H1 (cell line): Measurements from ENCODE around the gene TSPAN4. TPM values are rescaled to one million over a fixed set of nuclear protein-coding genes. Genes with fewer than 3 reads are reported as not detected.

ENCODE experiments used
- CTCF ChIA-PET: fragments of 300-600 bp; sonication (Branson Sonifier 250); formaldehyde crosslinking; loops from one replicate; lab custom pipeline; 2021; ENCODE audit not compliant: partially characterized antibody; lab: Charles Lee
- POLR2A ChIA-PET: fragments of 300-600 bp; sonication (Branson Sonifier 250); formaldehyde crosslinking; loops from one replicate; lab custom pipeline; 2021; ENCODE audit warnings: inconsistent platforms; ENCODE audit not compliant: partially characterized antibody; lab: Charles Lee
- DNase-seq, 2 experiments: peaks; one replicate each; pipeline versions ENCODE4 v3.0.0 to v3.0.0-alpha.2; 2010 to 2022; ENCODE audit warnings: low spot score in 2 of 2, low read depth in 1 of 2, mixed read lengths in 1 of 2
- FAIRE-seq: peaks from 2 replicates; lab custom pipeline; 2011; peaks lifted over from hg19 to GRCh38; lab: Jason Lieb, UNC
- H2AFZ ChIP-seq: 2 replicates; pipeline ENCODE4 v1.8.1; 2012; ENCODE audit warnings: low read length, inconsistent platforms
- H2AK5ac ChIP-seq: 2 replicates; pipeline ENCODE4 v1.6.1; 2013; ENCODE audit warnings: low read depth, low read length
- H2BK120ac ChIP-seq: replicated peaks from 2 replicates; pipeline ENCODE3; 2013; ENCODE audit warnings: low read depth, low read length, inconsistent platforms
- H2BK12ac ChIP-seq: 2 replicates; pipeline ENCODE4 v1.6.1; 2013; ENCODE audit warnings: low read depth, low read length
- H2BK15ac ChIP-seq: 2 replicates; pipeline ENCODE4 v1.6.1; 2013; ENCODE audit warnings: low read length
- H2BK20ac ChIP-seq: 2 replicates; pipeline ENCODE4 v1.6.1; 2013; ENCODE audit warnings: low read length
- H2BK5ac ChIP-seq: 2 replicates; pipeline ENCODE4 v1.6.1; 2013; ENCODE audit warnings: low read depth, low read length
- H3K14ac ChIP-seq: 2 replicates; pipeline ENCODE4 v1.6.1; 2013; ENCODE audit warnings: inconsistent platforms; ENCODE audit not compliant: insufficient read length
- H3K18ac ChIP-seq: 2 replicates; pipeline ENCODE4 v1.6.1; 2013; ENCODE audit warnings: low read length; ENCODE audit errors: extremely low read depth
- H3K23ac ChIP-seq: 2 replicates; pipeline ENCODE4 v1.6.1; 2013; ENCODE audit warnings: inconsistent platforms; ENCODE audit not compliant: insufficient read length
- H3K23me2 ChIP-seq: 2 replicates; pipeline ENCODE4 v1.6.1; 2013; ENCODE audit warnings: low read depth, low read length
- H3K27ac ChIP-seq: 2 replicates; pipeline ENCODE4 v1.6.1; 2011; ENCODE audit warnings: low read depth, low read length, inconsistent platforms
- H3K27me3 ChIP-seq, 4 experiments: replicated peaks in 1 of 4; 1 replicate in 1 of 4; 2 replicates in 3 of 4; pipeline versions ENCODE4 v1.6.1 to v1.8.1; 2011 to 2013; ENCODE audit warnings: low read length in 3 of 4, mild to moderate bottlenecking in 3 of 4, inconsistent platforms in 2 of 4, mixed read lengths in 2 of 4, moderate library complexity in 1 of 4; ENCODE audit not compliant: control insufficient read depth in 3 of 4, insufficient read depth in 3 of 4; ENCODE audit errors: extremely low read depth in 1 of 4
- H3K36me3 ChIP-seq, 4 experiments: 2 replicates each; pipeline versions ENCODE4 v1.6.1 to v1.8.1; 2011 to 2013; ENCODE audit warnings: mild to moderate bottlenecking in 4 of 4, low read length in 3 of 4, moderate library complexity in 2 of 4, control low read depth in 1 of 4, inconsistent platforms in 1 of 4; ENCODE audit not compliant: insufficient read depth in 4 of 4, control insufficient read depth in 2 of 4
- H3K4ac ChIP-seq: replicated peaks from 2 replicates; pipeline ENCODE3; 2013; ENCODE audit warnings: low read length, low read depth, mixed read lengths, inconsistent platforms; ENCODE audit not compliant: insufficient read length
- H3K4me1 ChIP-seq, 4 experiments: replicated peaks in 1 of 4; 1 replicate in 1 of 4; 2 replicates in 3 of 4; pipeline versions ENCODE4 v1.6.1 to v1.8.1; 2011 to 2013; ENCODE audit warnings: low read length in 3 of 4, inconsistent platforms in 2 of 4, mixed read lengths in 1 of 4; ENCODE audit not compliant: insufficient read depth in 4 of 4, control insufficient read depth in 3 of 4
- H3K4me2 ChIP-seq, 2 experiments: 2 replicates each; pipeline versions ENCODE4 v1.6.1 to v1.8.1; 2011 to 2013; ENCODE audit warnings: low read depth in 2 of 2, low read length in 2 of 2, control low read depth in 1 of 2, inconsistent platforms in 1 of 2, mild to moderate bottlenecking in 1 of 2; ENCODE audit not compliant: insufficient read depth in 1 of 2
- H3K4me3 ChIP-seq, 4 experiments: fragments of 200-600, 300-600 bp in 1 of 4; sonication (generic), shearing (Covaris generic), sonication (Bioruptor Twin) in 1 of 4; 2 replicates each; pipeline versions ENCODE4 v1.5.1 to v1.8.1; 2011 to 2016; ENCODE audit warnings: low read length in 4 of 4, low read depth in 3 of 4, control low read depth in 2 of 4, inconsistent platforms in 2 of 4, mild to moderate bottlenecking in 2 of 4, mixed read lengths in 1 of 4, moderate library complexity in 1 of 4; ENCODE audit not compliant: insufficient read depth in 2 of 4; ENCODE audit errors: extremely low read depth in 1 of 4
- H3K56ac ChIP-seq: replicated peaks from 2 replicates; pipeline ENCODE3; 2013; ENCODE audit warnings: low read depth, mild to moderate bottlenecking, mixed read lengths, low read length, inconsistent platforms; ENCODE audit not compliant: insufficient read length
- H3K79me1 ChIP-seq: 2 replicates; pipeline ENCODE4 v1.6.1; 2013; ENCODE audit warnings: low read depth, low read length, control low read depth
- H3K79me2 ChIP-seq, 2 experiments: 2 replicates each; pipeline versions ENCODE4 v1.6.1 to v1.8.1; 2012 to 2013; ENCODE audit warnings: low read length in 2 of 2, mild to moderate bottlenecking in 2 of 2, inconsistent platforms in 1 of 2; ENCODE audit not compliant: insufficient read depth in 2 of 2, control insufficient read depth in 1 of 2
- H3K9ac ChIP-seq, 4 experiments: replicated peaks in 1 of 4; 1 replicate in 1 of 4; 2 replicates in 3 of 4; pipeline versions ENCODE4 v1.6.1 to v1.8.1; 2011 to 2013; ENCODE audit warnings: low read depth in 3 of 4, low read length in 3 of 4, control low read depth in 2 of 4, mild to moderate bottlenecking in 2 of 4, moderate library complexity in 2 of 4, inconsistent platforms in 1 of 4; ENCODE audit errors: extremely low read depth in 1 of 4
- H3K9me3 ChIP-seq, 2 experiments: 2 replicates each; pipeline versions ENCODE4 v1.6.1 to v1.8.1; 2012 to 2013; ENCODE audit warnings: mild to moderate bottlenecking in 2 of 2, moderate library complexity in 2 of 2, control low read depth in 1 of 2, inconsistent platforms in 1 of 2, low read depth in 1 of 2, low read length in 1 of 2, mixed read lengths in 1 of 2; ENCODE audit not compliant: insufficient read depth in 2 of 2
- H4K20me1 ChIP-seq, 2 experiments: replicated peaks in 1 of 2; 2 replicates each; pipeline versions ENCODE3 to v1.8.1; 2011 to 2013; ENCODE audit warnings: inconsistent platforms in 2 of 2, low read length in 2 of 2, mild to moderate bottlenecking in 1 of 2; ENCODE audit not compliant: insufficient read depth in 2 of 2, control insufficient read depth in 1 of 2
- H4K5ac ChIP-seq: 2 replicates; pipeline ENCODE4 v1.6.1; 2013; ENCODE audit warnings: low read length, low read depth, mixed read lengths, inconsistent platforms; ENCODE audit not compliant: insufficient read length
- H4K8ac ChIP-seq: 2 replicates; pipeline ENCODE4 v1.8.0; 2013; ENCODE audit warnings: mild to moderate bottlenecking, moderate library complexity, low read length, inconsistent platforms; ENCODE audit not compliant: insufficient read depth; ENCODE audit errors: extremely low read depth
- H4K91ac ChIP-seq: replicated peaks from 2 replicates; pipeline ENCODE3; 2013; ENCODE audit warnings: low read length, mixed read lengths, inconsistent platforms; ENCODE audit not compliant: insufficient read length
- CHD1 ChIP-seq: IDR thresholded peaks from 2 replicates; pipeline ENCODE4 v1.6.1; 2012; ENCODE audit warnings: low read depth, low read length, improper control_type of control experiment
- EGR1 ChIP-seq: IDR thresholded peaks from 2 replicates; pipeline ENCODE4 v1.6.1; 2011; ENCODE audit warnings: low read depth, low read length, borderline replicate concordance
- GABPA ChIP-seq: IDR thresholded peaks from 2 replicates; pipeline ENCODE4 v1.6.1; 2011; ENCODE audit warnings: mild to moderate bottlenecking, low read length, moderate library complexity, borderline replicate concordance; ENCODE audit not compliant: insufficient read depth
- JUN ChIP-seq: IDR thresholded peaks from 2 replicates; pipeline ENCODE4 v1.6.1; 2011; ENCODE audit warnings: low read depth, mild to moderate bottlenecking, improper control_type of control experiment, low read length
- NANOG ChIP-seq: IDR thresholded peaks from 2 replicates; pipeline ENCODE4 v1.6.1; 2011; ENCODE audit warnings: low read length, low read depth, mild to moderate bottlenecking, inconsistent platforms; ENCODE audit not compliant: insufficient read depth, poor library complexity, severe bottlenecking
- PHF8 ChIP-seq: fragments of 200-600 bp; sonication (generic); conservative IDR thresholded peaks from 2 replicates; pipeline ENCODE4 v1.7.1; 2012; ENCODE audit warnings: low read depth, mild to moderate bottlenecking, inconsistent platforms, low read length, moderate library complexity
- POU5F1 ChIP-seq: IDR thresholded peaks from 2 replicates; pipeline ENCODE4 v1.6.1; 2011; ENCODE audit warnings: low read depth, mild to moderate bottlenecking, low read length, moderate library complexity
- RAD21 ChIP-seq, 2 experiments: IDR thresholded peaks in 1 of 2; conservative IDR thresholded peaks in 1 of 2; 2 replicates each; pipeline ENCODE4 v1.6.1; 2011; ENCODE audit warnings: low read depth in 2 of 2, low read length in 2 of 2, improper control_type of control experiment in 1 of 2, inconsistent platforms in 1 of 2, mild to moderate bottlenecking in 1 of 2, moderate library complexity in 1 of 2
- RNF2 ChIP-seq: fragments of 200-900, 300-1000 bp; sonication (generic); IDR thresholded peaks from 2 replicates; pipeline ENCODE4 v1.7.1; 2016; ENCODE audit warnings: borderline replicate concordance, low read depth, mild to moderate bottlenecking, antibody characterized with exemption, low read length; ENCODE audit not compliant: poor library complexity, severe bottlenecking; ENCODE audit errors: missing control alignments
- SIN3A ChIP-seq, 2 experiments: IDR thresholded peaks in 1 of 2; conservative IDR thresholded peaks in 1 of 2; 2 replicates each; pipeline ENCODE4 v1.6.1; 2011 to 2012; ENCODE audit warnings: low read length in 2 of 2, improper control_type of control experiment in 1 of 2, low read depth in 1 of 2, mild to moderate bottlenecking in 1 of 2
- SIRT6 ChIP-seq: IDR thresholded peaks from one replicate; pipeline ENCODE4 v1.7.1; 2012; ENCODE audit warnings: low read length, inconsistent platforms
- SP1 ChIP-seq: IDR thresholded peaks from 2 replicates; pipeline ENCODE4 v1.6.1; 2011; ENCODE audit warnings: low read depth, low read length
- TEAD4 ChIP-seq: IDR thresholded peaks from 2 replicates; pipeline ENCODE4 v1.6.1; 2012; ENCODE audit warnings: low read depth, low read length, inconsistent platforms, mixed read lengths
- whole genome bisulfite sequencing, 2 experiments: shearing (Covaris generic) in 1 of 2; methylation state at CpG; one replicate each; pipeline versions ENCODE4 v1.1.6 to v1.1.7; 2013 to 2015; ENCODE audit warnings: low lambda C conversion rate in 2 of 2, mixed read lengths in 2 of 2, inconsistent platforms in 1 of 2, low coverage in 1 of 2, missing lambda C conversion rate in 1 of 2; ENCODE audit not compliant: insufficient replicate concordance in 2 of 2, insufficient coverage in 1 of 2, insufficient read length in 1 of 2; ENCODE audit errors: extremely low coverage in 1 of 2, missing lambda C conversion rate in 1 of 2; 5-methylcytosine and 5-hydroxymethylcytosine counted together
- polyA plus RNA-seq, 7 experiments: library from polyadenylated mRNA; depleted of rRNA in 3 of 7; stranded (reverse) in 5 of 7; unstranded in 2 of 7; fragments of >200 nt in 5 of 7; fragments of 200-250 nt in 2 of 7; gene quantifications; 1 replicate in 5 of 7; 2 replicates in 1 of 7; 4 replicates in 1 of 7; pipeline versions ENCODE4 v1.2.1 to v1.2.3, GENCODE V29; 2011 to 2013; ENCODE audit warnings: missing spikeins in 2 of 7, mixed read lengths in 2 of 7
- total RNA-seq: library from RNA; stranded (reverse); fragmentation: NEBNext Ultra II Directional; extraction: Animal tissue kit (Norgen Biotek cat#: 25700); gene quantifications from 2 replicates; pipeline ENCODE4 v1.2.1, GENCODE V29; 2021

TSPAN4 gene
- total and polyA plus RNA-seq, 2 of the 8 experiments (the other 6 are each of a cell fraction or from before 2014, with no cell fraction given): 74.1 to 145 TPM

GRCh38 chr11:907668-908067 lies 65.0 kb downstream of the TSPAN4 start:
- CTCF ChIA-PET: interaction anchor here (0.6 to 2.6 kb wide), 4 partner anchors 10 to 34 kb away, joined by 4 to 9 read pairs (median 4); no protein-coding TSS in a partner anchor
- no peaks in the 10 kb centered on the region for H3K27me3 ChIP-seq
- TF ChIP-seq NANOG (no peak), RNF2 (no peak), SIRT6 (no peak), TEAD4 (no peak), POU5F1 (no peak), GABPA (no peak), JUN (no peak), EGR1 (no peak), CHD1 (no peak), PHF8 (no peak), RAD21 (IDR thresholded peaks at IDR 0.05 in 1 of 2, conservative IDR thresholded peaks at IDR 0.05 in 1 of 2; ENCODE audit: low read depth in 2 of 2, low read length in 2 of 2) (no peak), SP1 (no peak), SIN3A (conservative IDR thresholded peaks at IDR 0.05 in 1 of 2, IDR thresholded peaks at IDR 0.05 in 1 of 2; ENCODE audit: low read depth in 1 of 2, low read length in 2 of 2) (no peak)

More at GRCh38 chr11:907668-908067, 65.0 kb downstream of the TSPAN4 start:
- Histone ChIP-seq H4K91ac (no peak overlapping the region), H3K23ac (no peak overlapping the region), H2BK20ac (no peak overlapping the region), H2AK5ac (no peak overlapping the region), H3K56ac (no peak overlapping the region), H3K18ac (no peak overlapping the region), H2BK5ac (no peak overlapping the region), H4K8ac (no peak overlapping the region), H3K9me3 (no peaks in the 10 kb centered on the region), H4K5ac (no peak overlapping the region), H3K4me3 (no peak overlapping the region), H2BK12ac (no peak overlapping the region), H3K4me1 (peaks cover 0 to 14% (median 6%) of the 10 kb centered on the region in 4 experiments; a peak in 6 of 7 replicates), H3K4me2 (no peak overlapping the region), H3K79me1 (peaks cover 22% of the 10 kb centered on the region), H3K9ac (no peak overlapping the region), H2BK15ac (no peak overlapping the region), H3K36me3 (peaks cover 12 to 22% (median 15%) of the 10 kb centered on the region in 4 experiments; a peak in 6 of 8 replicates), H3K4ac (no peak overlapping the region), H2AFZ (no peak overlapping the region), H3K14ac (no peak overlapping the region), H3K79me2 (peaks cover 0 to 36% of the 10 kb centered on the region in 2 experiments; a peak in 3 of 4 replicates), H4K20me1 (peaks cover under 1 to 14% of the 10 kb centered on the region in 2 experiments), H2BK120ac (no peak overlapping the region), H3K23me2 (peaks cover 15% of the 10 kb centered on the region), H3K27ac (no peak overlapping the region)
- no peak for DNase-seq
- 95% methylated on average over 2 of the region's 2 CpGs; no CpG with 5 or more reads in 1 of the 2 experiments for WGBS, 2 experiments
- FAIRE-seq: no peak
- POLR2A ChIA-PET: interaction anchor here (0.9 kb wide), 1 partner anchor 35 kb away, joined by 4 read pairs; no protein-coding TSS in a partner anchor
